ENCODE data around the gene PARD6B.
"Not testable (repeated sequence)": the region's sequence is repeated elsewhere in the genome, so short reads cannot be mapped to it uniquely, and the experiment has no call there.

Gene PARD6B

DNA sequence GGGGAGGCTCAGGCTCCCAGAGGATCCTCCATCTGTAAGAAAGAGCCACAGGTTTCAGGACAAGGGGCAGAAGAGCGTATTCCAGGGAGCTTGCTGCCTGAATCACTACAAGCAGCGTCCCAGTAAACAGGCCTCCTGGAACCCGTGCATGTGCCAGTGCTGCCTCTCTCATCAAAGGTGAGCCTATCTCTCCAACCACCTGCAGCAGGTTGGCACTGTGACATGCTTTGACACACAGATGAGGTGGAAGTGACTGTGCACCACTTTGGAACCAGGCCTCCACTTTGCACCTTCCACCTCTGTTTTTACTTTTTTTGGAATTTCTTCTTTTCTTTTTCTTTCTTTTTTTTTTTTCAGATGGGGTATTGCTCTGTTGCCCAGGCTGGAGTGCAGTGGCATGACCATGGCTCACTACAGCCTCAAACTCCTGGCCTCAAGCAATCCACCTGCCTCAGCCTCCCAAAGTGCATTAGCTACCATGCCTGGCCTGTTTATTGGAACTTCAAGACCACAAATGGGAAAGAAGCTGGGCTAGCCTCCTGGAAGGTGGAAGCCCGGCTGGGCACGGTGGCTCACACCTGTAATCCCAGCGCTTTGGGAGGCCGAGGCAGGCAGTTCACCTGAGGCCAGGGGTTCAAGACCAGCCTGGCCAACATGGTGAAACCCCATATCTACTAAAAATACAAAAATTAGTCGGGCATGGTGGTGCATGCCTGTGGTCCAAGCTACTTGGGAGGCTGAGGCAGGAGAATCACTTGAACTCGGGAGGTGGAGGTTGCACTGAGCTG lies 27.5 kb upstream of the PARD6B start:
- not testable (repeated sequence) for DNase-seq

DNA sequence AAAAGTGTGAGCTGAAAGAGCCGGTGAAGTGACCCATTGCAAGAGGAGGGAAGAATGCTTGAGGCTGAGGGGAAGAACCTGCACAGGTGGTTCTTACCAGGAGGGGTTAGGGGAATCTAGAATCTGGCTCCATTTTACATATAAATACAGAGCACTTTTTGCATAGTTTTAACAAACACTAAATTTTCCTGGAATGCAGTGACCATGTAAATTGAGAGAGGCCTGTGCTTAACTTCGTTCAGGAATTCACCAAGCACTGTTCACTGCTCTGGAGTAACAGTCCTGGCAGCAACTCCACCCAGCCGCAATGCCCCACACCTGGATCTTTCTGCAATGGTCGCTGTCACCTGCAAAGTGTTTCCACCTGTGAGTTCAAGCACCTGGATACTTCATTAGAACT lies 26.9 kb upstream of the PARD6B start:
- no peak for DNase-seq

- DNase-seq, result no peak
These were observed 26.4 kb upstream of the PARD6B start for GRCh38 chr20:50704971-50705370.

- DNase-seq, result no peak
These were observed 22.3 kb upstream of the PARD6B start for GRCh38 chr20:50708845-50709635.

- no peak for DNase-seq
These were observed 21.8 kb upstream of the PARD6B start for GRCh38 chr20:50709636-50709973.

GRCh38 chr20:50710492-50711063 lies 20.8 kb upstream of the PARD6B start:
- no peak for DNase-seq

DNA sequence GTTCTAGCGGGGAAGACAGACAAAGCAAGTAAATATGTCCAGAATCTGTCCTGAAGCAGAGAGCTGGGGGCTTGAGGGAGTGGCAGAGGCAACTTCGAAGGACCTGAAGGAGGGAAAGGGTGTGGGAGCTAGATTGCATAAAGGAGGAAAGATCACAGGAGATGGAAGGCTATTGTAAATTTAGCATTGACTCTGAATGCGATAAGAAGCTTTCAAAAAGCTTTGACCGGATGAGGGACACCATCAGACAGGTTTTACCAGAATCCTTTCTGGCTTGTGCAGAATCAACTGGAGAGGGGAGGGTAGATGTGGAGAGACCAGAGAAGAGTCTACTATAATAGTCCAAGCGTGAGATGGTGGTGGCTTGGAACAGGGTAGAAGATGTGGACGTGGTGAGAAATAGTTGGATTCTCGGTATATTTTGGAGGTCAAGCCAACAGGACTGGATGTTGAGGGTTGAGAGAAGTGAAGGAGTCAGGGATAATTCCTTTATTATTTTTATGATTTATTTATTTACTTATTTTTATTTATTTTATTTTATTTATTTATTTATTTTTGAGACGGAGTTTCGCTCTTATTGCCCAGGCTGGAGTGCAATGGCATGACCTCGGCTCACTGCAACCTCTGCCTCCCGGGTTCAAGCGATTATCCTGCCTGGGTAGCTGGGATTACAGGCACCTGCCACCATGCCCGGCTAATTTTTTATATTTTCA lies 20.1 kb upstream of the PARD6B start:
- DNase-seq, result no peak

DNA sequence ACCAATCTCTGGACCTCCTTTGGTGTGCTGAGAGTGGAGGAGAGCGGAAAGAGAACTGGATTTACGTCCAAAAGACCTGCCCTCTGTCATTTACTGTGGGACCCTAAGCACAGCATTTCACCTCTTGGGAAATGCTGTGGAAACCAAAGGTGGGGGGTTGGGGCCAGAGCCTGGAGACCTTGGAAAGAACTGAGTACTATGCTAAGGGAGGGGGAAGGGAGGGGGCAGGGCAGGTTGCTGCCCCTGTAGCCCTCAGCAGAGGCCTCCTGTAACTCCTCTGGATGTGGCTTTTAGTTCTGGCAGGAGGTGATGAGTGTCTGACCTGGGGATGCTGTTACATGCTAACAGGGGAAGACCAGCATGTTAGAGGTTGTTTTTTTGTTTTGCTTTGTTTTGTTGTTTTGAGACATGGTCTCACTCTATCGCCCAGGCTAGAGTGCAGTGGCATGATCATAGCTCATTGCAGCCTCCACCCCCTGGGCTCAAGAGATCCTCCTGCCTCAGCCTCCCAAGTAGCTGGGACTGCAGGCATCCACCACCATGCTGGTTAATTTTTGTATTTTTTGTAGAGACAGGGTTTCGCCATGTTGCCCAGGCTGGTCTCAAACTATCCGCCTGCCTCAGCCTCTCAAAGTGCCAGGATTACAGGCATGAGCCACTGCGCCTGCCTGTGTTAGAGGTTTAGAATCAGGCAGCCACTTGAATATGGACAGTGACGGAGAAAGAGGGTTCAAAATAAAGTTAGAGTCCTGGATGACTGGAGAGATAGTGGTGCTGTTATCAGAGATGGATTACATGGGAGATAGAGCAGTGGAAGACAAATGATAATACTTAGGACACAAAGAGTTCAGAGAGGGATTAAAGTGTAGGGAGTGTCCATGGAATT lies 18.4 kb upstream of the PARD6B start:
- no peak for DNase-seq

- DNase-seq, result peak in 5 of 51 donors; percentile 4 to 22 (median 6)
These were observed 17.7 kb upstream of the PARD6B start for GRCh38 chr20:50713657-50714101.

DNA sequence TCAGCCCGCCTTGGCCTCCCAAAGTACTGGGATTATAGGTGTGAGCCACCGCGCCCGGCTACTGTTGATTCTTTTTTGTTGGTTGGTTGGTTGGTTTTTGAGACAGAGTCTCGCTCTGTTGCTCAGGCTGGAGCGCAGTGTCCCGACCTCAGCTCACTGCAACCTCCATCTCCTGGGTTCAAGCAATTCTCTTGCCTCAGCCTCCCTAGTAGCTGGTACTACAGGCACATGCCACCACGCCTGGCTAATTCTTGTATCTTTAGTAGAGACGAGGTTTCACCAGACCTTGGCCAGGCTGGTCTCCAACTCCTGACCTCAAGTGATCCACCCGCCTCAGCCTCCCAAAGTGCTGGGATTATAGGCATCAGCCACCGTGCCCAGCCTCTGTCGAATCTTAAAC lies 17.0 kb upstream of the PARD6B start:
- not testable (repeated sequence) for DNase-seq

- DNase-seq, result no peak
These were observed 15.7 kb upstream of the PARD6B start for GRCh38 chr20:50715694-50716093.

- DNase-seq, result no peak
These were observed 14.9 kb upstream of the PARD6B start for GRCh38 chr20:50716518-50716917.

- no peak for DNase-seq
These were observed 14.1 kb upstream of the PARD6B start for GRCh38 chr20:50717312-50717711.

- DNase-seq, result peak in 1 of 51 donors; percentile 10
These were observed 13.2 kb upstream of the PARD6B start for GRCh38 chr20:50717974-50718761.

DNA sequence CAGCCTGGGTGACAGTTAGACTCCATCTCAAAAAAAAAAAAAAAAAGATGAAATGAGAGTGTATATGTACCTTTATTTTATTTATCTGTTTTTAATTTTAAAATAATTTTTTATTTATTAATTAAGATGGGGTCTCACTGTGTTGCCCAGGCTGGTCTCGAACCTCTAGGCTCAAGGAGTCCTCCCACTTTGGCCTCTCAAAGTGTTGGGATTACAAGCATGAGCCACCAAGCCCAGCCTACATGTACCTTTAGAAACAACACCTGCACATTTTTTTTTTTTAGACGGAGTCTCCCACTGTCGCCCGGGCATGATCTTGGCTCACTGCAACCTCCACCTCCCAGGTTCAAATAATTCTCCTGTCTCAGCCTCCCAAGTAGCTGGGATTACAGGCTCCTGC lies 12.1 kb upstream of the PARD6B start:
- DNase-seq, result no peak

- DNase-seq, result no peak
These were observed 11.4 kb upstream of the PARD6B start for GRCh38 chr20:50720026-50720425.

DNA sequence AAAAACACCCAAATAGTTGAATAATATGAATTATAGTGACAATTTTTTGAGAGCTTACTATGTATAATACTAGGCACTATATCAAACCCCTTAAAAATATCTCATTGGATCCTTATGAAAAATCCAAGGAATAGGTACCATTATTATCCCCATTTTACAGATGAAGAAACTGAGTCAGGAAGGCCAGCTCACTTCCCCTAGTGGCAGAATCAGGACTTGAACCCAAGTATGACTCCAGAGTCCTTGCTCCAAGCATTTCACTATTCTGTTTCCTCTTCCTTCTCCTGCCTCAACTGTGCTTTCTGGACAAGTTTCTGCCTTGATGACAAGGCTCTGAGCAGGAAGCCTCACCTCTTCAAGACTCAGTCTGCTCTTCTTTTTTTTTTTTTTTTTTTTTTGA lies 10.8 kb upstream of the PARD6B start:
- no peak for DNase-seq

DNA sequence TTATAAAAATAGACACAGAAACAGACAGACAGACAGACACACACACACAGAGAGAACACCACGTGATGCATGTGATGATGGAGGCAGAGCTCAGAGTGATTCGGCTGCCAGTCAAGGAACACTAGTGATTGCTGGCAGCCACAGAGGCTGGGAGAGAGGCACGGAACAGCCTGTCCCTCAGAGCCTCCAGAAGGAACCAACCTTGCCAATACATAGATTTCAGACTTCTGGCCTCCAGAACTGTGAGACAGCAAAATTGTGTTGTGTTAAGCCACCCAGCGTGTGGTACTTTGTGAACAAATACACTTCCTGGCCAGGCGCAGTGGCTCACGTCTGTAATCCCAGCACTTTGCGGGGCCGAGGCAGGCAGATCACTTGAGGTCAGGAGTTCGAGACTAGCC lies 9.5 kb upstream of the PARD6B start:
- peak in 15 of 51 donors; percentile 3 to 40 (median 18) for DNase-seq

GRCh38 chr20:50722424-50723155 lies 8.8 kb upstream of the PARD6B start:
- DNase-seq, result no peak
